DND-41 (cell line): ENCODE results near the gene SARM1.

Experiments used
- CTCF ChIP-seq: IDR thresholded peaks from 2 replicates; pipeline ENCODE4 v1.5.1; 2012; ENCODE audit warnings: borderline replicate concordance, low read length, moderate library complexity, mild to moderate bottlenecking; ENCODE audit not compliant: poor library complexity, severe bottlenecking; ENCODE audit errors: extremely low read depth
- EZH2 ChIP-seq: IDR thresholded peaks from 3 replicates; pipeline ENCODE4 v1.6.1; 2012; ENCODE audit warnings: borderline replicate concordance, low read depth, mild to moderate bottlenecking, moderate library complexity, low read length, inconsistent platforms; ENCODE audit not compliant: severe bottlenecking

GRCh38 chr17:28341516-28341915 lies 30.0 kb upstream of the SARM1 start:
- TF ChIP-seq CTCF, result no peak
- no peak for TF ChIP-seq EZH2
